H1 (cell line): Measurements from ENCODE around the gene SLC25A51.

Experiments
- CEBPB ChIP-seq: IDR thresholded peaks from 2 replicates; pipeline ENCODE4 v1.6.1; 2012; ENCODE audit warnings: low read depth, low read length
- CTCF ChIP-seq, 3 experiments: IDR thresholded peaks; 1 replicate in 2 of 3; 2 replicates in 1 of 3; pipeline versions ENCODE4 v1.5.1 to v1.6.1; 2011; ENCODE audit warnings: low read length in 3 of 3, mild to moderate bottlenecking in 3 of 3, inconsistent platforms in 2 of 3, low read depth in 1 of 3, moderate library complexity in 1 of 3; ENCODE audit not compliant: insufficient read depth in 1 of 3; ENCODE audit errors: control extremely low read depth in 1 of 3
- EP300 ChIP-seq, 2 experiments: IDR thresholded peaks; 1 replicate in 1 of 2; 2 replicates in 1 of 2; pipeline ENCODE4 v1.6.1; 2011 to 2012; ENCODE audit warnings: low read depth in 2 of 2, low read length in 2 of 2, mild to moderate bottlenecking in 2 of 2, borderline replicate concordance in 1 of 2, inconsistent platforms in 1 of 2, moderate library complexity in 1 of 2
- EZH2 ChIP-seq: fragments of 200-600 bp; sonication (generic); IDR thresholded peaks from 2 replicates; pipeline ENCODE4 v1.7.1; 2012; ENCODE audit warnings: low read depth, mild to moderate bottlenecking, moderate library complexity, low read length, inconsistent platforms; ENCODE audit not compliant: severe bottlenecking
- GABPA ChIP-seq: IDR thresholded peaks from 2 replicates; pipeline ENCODE4 v1.6.1; 2011; ENCODE audit warnings: mild to moderate bottlenecking, low read length, moderate library complexity, borderline replicate concordance; ENCODE audit not compliant: insufficient read depth
- JUND ChIP-seq: IDR thresholded peaks from 2 replicates; pipeline ENCODE4 v1.6.1; 2011; ENCODE audit warnings: mild to moderate bottlenecking, improper control_type of control experiment, low read length
- MAX ChIP-seq: IDR thresholded peaks from 2 replicates; pipeline ENCODE4 v1.6.1; 2012; ENCODE audit warnings: inconsistent platforms
- POLR2A ChIP-seq, 2 experiments: IDR thresholded peaks; 1 replicate in 1 of 2; 2 replicates in 1 of 2; pipeline ENCODE4 v1.6.1; 2011; ENCODE audit warnings: low read depth in 2 of 2, low read length in 2 of 2, mild to moderate bottlenecking in 2 of 2; ENCODE audit errors: control extremely low read depth in 1 of 2
- RFX5 ChIP-seq: IDR thresholded peaks from 2 replicates; pipeline ENCODE4 v1.6.1; 2011; ENCODE audit warnings: low read depth, low read length, improper control_type of control experiment, borderline replicate concordance
- TCF12 ChIP-seq: IDR thresholded peaks from 2 replicates; pipeline ENCODE4 v1.6.1; 2011; ENCODE audit warnings: low read depth, mild to moderate bottlenecking, low read length

- TF ChIP-seq CTCF (IDR thresholded peaks at IDR 0.05; ENCODE audit: control extremely low read depth in 1 of 3, insufficient read depth in 1 of 3, low read depth in 1 of 3, low read length in 3 of 3) (no peak), GABPA (no peak), EP300 (IDR thresholded peaks at IDR 0.05; ENCODE audit: borderline replicate concordance in 1 of 2, low read depth in 2 of 2, low read length in 2 of 2) (no peak), POLR2A (IDR thresholded peaks at IDR 0.05; ENCODE audit: control extremely low read depth in 1 of 2, low read depth in 2 of 2, low read length in 2 of 2) (no peak), MAX (no peak), RFX5 (no peak), EZH2 (no peak), CEBPB (no peak), TCF12 (no peak), JUND (no peak)
These were observed 27.7 kb upstream of the SLC25A51 start for GRCh38 chr9:37931592-37931991.
